Measurements from ENCODE around the gene ADAM23. TPM values are rescaled to one million over a fixed set of nuclear protein-coding genes. Genes with fewer than 3 reads are reported as not detected.

ADAM23 gene
- total RNA-seq, 1 donor from 2014 or later: 0.92 TPM

- no peak for TF ChIP-seq CTCF (conservative IDR thresholded peaks at IDR 0.05; ENCODE audit: low read depth, low read length)
- no peak for DNase-seq (ENCODE audit: low read depth)
- no peak overlapping the region for H3K4me3 ChIP-seq (ENCODE audit: low read depth, low read length)
Measured at GRCh38 chr2:206557321-206557720, 114.0 kb downstream of the ADAM23 start.

GRCh38 chr2:206558492-206558891 lies 115.2 kb downstream of the ADAM23 start:
- no peak for TF ChIP-seq CTCF (conservative IDR thresholded peaks at IDR 0.05; ENCODE audit: low read depth, low read length)
- no peak overlapping the region for H3K4me3 ChIP-seq (ENCODE audit: low read depth, low read length)
- DNase-seq (ENCODE audit: low read depth): no peak

- no peak for TF ChIP-seq CTCF (conservative IDR thresholded peaks at IDR 0.05; ENCODE audit: low read depth, low read length)
- no peak overlapping the region for H3K4me3 ChIP-seq (ENCODE audit: low read depth, low read length)
- no peak for DNase-seq (ENCODE audit: low read depth)
Measured at GRCh38 chr2:206561962-206562361, 118.6 kb downstream of the ADAM23 start.

GRCh38 chr2:206562375-206562774 lies 119.0 kb downstream of the ADAM23 start:
- no peak for DNase-seq (ENCODE audit: low read depth)
- H3K4me3 ChIP-seq (ENCODE audit: low read depth, low read length): no peak overlapping the region
- no peak for TF ChIP-seq CTCF (conservative IDR thresholded peaks at IDR 0.05; ENCODE audit: low read depth, low read length)

- no peak overlapping the region for H3K4me3 ChIP-seq (ENCODE audit: low read depth, low read length)
- no peak for TF ChIP-seq CTCF (conservative IDR thresholded peaks at IDR 0.05; ENCODE audit: low read depth, low read length)
- DNase-seq (ENCODE audit: low read depth): no peak
Measured at GRCh38 chr2:206563374-206563773, 120.0 kb downstream of the ADAM23 start.

GRCh38 chr2:206565666-206566065 lies 122.3 kb downstream of the ADAM23 start:
- H3K4me3 ChIP-seq (ENCODE audit: low read depth, low read length): no peak overlapping the region
- TF ChIP-seq CTCF (conservative IDR thresholded peaks at IDR 0.05; ENCODE audit: low read depth, low read length): no peak
- DNase-seq (ENCODE audit: low read depth): no peak

GRCh38 chr2:206569470-206569869 lies 126.1 kb downstream of the ADAM23 start:
- H3K4me3 ChIP-seq (ENCODE audit: low read depth, low read length): no peak overlapping the region
- TF ChIP-seq CTCF (conservative IDR thresholded peaks at IDR 0.05; ENCODE audit: low read depth, low read length): no peak
- no peak for DNase-seq (ENCODE audit: low read depth)
